Measurements from ENCODE around the gene WDR43. TPM values are rescaled to one million over a fixed set of nuclear protein-coding genes. Genes with fewer than 3 reads are reported as not detected.
"Not testable (repeated sequence)": the region's sequence is repeated elsewhere in the genome, so short reads cannot be mapped to it uniquely, and the experiment has no call there.

Gene WDR43
- total RNA-seq, 8 experiments from 2014 or later = 21.9 to 87.5 (median 40.8) TPM

DNA sequence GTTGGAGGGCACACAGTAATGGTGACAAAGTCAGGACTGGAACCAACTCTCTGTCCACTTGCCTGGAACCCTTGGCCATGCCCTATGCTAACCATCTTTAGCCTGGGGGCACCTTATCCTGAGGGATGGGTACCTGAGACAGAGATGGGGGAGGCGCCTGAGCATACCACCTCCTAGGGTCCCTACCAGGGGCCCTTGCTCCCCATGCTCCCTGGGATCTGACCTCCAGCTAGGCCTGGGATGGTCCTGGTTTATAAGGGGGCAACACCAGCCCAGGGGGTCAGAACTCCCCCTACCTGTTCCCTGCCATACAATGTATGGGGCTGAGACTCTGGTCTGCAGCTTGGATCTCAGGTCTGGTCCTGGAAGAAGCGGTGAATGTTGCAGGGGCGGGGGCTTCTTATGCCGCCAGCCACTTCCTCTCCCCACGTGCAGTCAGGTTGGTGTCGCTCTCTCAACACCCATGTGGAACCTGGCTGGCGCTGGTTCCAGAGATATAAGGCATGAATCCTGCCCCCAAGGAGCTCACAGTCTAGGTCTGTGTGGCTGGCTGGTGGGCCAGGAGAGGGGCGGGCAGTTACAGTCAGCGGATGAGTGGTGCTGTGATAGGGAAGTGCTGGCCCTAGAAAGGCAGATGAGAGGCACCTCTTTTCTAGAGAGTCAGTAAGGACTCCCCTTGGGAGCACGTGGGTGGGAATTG lies 82.9 kb downstream of the WDR43 start:
- Histone ChIP-seq H3K27ac (no peak overlapping the region), H3K4me1 (replicated peaks in 1 of 2) (peaks cover 0 to 11% of the 10 kb centered on the region in 2 donors), H3K4me3 (no peak overlapping the region)
- WGBS, 10 experiments = 60 to 93% (median 83%) methylated on average over 1 to 5 of the region's 10 CpGs; no CpG with 5 or more reads in 3 of the 10 experiments
- ATAC-seq (replicated peaks in 6 of 8) = no peak
- in situ Hi-C loops (cut with MboI; ENCODE audit: low pct_unique_long_range_greater_than_20kb in 2 of 9, low sequenced_read_pairs in 9 of 9, unreplicated experiment in 9 of 9) = no loop called here

- in situ Hi-C loops (cut with MboI; ENCODE audit: low pct_unique_long_range_greater_than_20kb in 2 of 9, low sequenced_read_pairs in 9 of 9, unreplicated experiment in 9 of 9); ATAC-seq (replicated peaks in 6 of 8); H3K4me3 ChIP-seq; H3K27ac ChIP-seq: not testable (repeated sequence)
- 80 to 100% (median 94%) methylated on average over 1 to 8 of the region's 8 CpGs; no CpG with 5 or more reads in 3 of the 10 experiments for WGBS, 10 experiments
- H3K4me1 ChIP-seq (replicated peaks in 1 of 2) = peaks cover 0 to 11% of the 10 kb centered on the region in 2 donors
These were observed 83.5 kb downstream of the WDR43 start for GRCh38 chr2:28978001-28978400.

DNA sequence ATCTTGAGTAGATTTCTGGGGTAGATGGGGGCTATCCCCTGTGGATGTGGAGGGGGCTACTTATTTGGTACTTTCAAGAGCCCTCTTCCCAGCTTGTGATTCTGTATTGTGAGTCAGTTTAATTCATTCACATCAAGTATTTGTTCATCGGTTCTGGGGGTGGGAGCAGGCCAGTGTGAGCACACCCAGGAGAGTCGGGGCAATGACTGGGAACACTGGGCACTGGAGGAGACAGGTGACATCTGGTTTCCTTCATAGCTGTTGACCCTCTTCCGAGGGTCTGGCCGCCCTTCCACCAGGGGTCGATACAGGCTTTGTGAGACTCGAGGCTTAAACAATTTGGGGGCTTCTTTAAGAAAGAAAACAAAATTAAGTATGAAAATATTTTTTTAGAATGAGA lies 84.1 kb downstream of the WDR43 start:
- no peak for ATAC-seq (replicated peaks in 6 of 8)
- H3K27ac ChIP-seq = no peak overlapping the region
- in situ Hi-C loops (cut with MboI; ENCODE audit: low pct_unique_long_range_greater_than_20kb in 2 of 9, low sequenced_read_pairs in 9 of 9, unreplicated experiment in 9 of 9) = no loop called here
- peaks cover 0 to 11% of the 10 kb centered on the region in 2 donors for H3K4me1 ChIP-seq (replicated peaks in 1 of 2)
- H3K4me3 ChIP-seq = no peak overlapping the region
- WGBS, 10 experiments = 20 to 100% (median 76%) methylated on average over 1 to 5 of the region's 6 CpGs; no CpG with 5 or more reads in 2 of the 10 experiments

GRCh38 chr2:28979041-28979440 lies 84.6 kb downstream of the WDR43 start:
- no peak for ATAC-seq (replicated peaks in 6 of 8)
- Histone ChIP-seq H3K4me3 (no peak overlapping the region), H3K27ac (no peak overlapping the region), H3K4me1 (replicated peaks in 1 of 2) (peaks cover 0 to 11% of the 10 kb centered on the region in 2 donors)
- in situ Hi-C loops (cut with MboI; ENCODE audit: low pct_unique_long_range_greater_than_20kb in 2 of 9, low sequenced_read_pairs in 9 of 9, unreplicated experiment in 9 of 9) = no loop called here
- 20 to 100% (median 50%) methylated on average over 1 to 2 of the region's 7 CpGs; no CpG with 5 or more reads in 6 of the 10 experiments for WGBS, 10 experiments

GRCh38 chr2:28979576-28980366 lies 85.3 kb downstream of the WDR43 start:
- in situ Hi-C loops (cut with MboI; ENCODE audit: low pct_unique_long_range_greater_than_20kb in 2 of 9, low sequenced_read_pairs in 9 of 9, unreplicated experiment in 9 of 9) = no loop called here
- ATAC-seq (replicated peaks in 6 of 8) = no peak
- Histone ChIP-seq H3K4me3 (no peak overlapping the region), H3K27ac (no peak overlapping the region), H3K4me1 (replicated peaks in 1 of 2) (peaks cover 0 to 11% of the 10 kb centered on the region in 2 donors)
- 54 to 100% (median 88%) methylated on average over 1 to 5 of the region's 13 CpGs; no CpG with 5 or more reads in 2 of the 10 experiments for WGBS, 10 experiments

DNA sequence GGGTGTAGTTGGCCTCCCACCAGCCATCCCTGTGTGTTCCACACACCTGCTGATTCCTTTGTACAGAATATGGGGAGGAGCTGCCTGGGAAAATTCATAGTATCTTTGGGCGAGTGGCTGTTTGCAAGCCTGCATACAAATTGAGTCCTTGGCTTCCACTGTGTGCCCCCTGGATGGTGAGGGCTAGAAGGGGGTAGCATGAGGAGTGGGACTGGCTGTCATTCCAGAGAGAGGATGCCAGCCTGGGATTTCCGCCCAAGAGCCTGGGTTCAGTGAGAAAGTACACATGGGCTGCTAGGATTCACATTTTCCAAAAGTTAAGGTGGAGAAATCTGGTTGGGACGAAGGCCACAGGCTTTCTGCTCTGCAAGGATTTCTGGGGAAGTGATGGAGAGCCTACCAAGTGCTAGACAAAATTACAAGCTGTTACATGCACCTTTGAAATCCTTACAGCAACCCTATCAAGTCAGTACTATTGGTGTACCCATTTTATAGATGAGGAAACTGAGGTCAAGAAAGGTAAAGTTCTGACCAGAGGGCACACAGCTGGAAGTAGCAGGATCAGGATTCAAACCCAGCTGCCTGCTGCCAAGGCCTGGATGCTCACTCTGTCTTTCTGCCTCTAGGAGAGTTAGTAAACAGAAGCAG lies 86.0 kb downstream of the WDR43 start:
- in situ Hi-C loops (cut with MboI; ENCODE audit: low pct_unique_long_range_greater_than_20kb in 2 of 9, low sequenced_read_pairs in 9 of 9, unreplicated experiment in 9 of 9) = no loop called here
- WGBS, 10 experiments = 60 to 100% (median 94%) methylated on average over 1 to 2 of the region's 3 CpGs; no CpG with 5 or more reads in 4 of the 10 experiments
- Histone ChIP-seq H3K4me1 (replicated peaks in 1 of 2) (peaks cover 0 to 11% of the 10 kb centered on the region in 2 donors), H3K27ac (no peak overlapping the region), H3K4me3 (no peak overlapping the region)
- ATAC-seq (replicated peaks in 6 of 8) = no peak

DNA sequence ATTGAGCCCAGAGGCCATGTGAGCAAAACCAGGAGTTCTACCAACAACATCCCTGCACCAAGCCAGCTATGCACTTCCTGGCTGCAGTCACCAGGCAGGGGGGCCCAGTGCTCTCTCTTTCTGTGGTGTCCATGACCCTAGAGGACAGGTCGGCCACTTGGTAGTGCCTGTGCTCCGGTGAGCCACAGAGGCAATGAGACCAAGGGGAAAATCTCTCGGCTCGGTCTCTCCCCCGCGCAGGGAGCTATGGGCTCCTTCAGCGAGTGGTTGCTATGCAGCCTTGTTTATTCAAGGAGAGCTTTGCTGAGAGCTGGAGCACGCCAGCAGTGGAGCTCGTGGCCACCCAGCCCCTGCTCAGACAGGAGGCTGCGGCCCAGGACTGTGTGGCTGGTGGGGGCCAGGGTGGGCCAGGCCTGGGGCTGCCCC lies 86.6 kb downstream of the WDR43 start, which contains the start of gene TOGARAM2:
Gene TOGARAM2, plus strand, starts transcription at position 283 of the 426 bp plus-strand sequence. CDS start 13,537 bp downstream, outside the sequence.
- H3K27ac ChIP-seq = no peak within 1 kb of the TSS
- WGBS, 10 experiments = 42 to 100% (median 50%) methylated on average over 1 to 6 of the region's 10 CpGs; no CpG with 5 or more reads in 7 of the 10 experiments
- no peak within 1 kb of the TSS for H3K4me3 ChIP-seq
- peaks cover 0 to 11% of the 10 kb centered on the region in 2 donors for H3K4me1 ChIP-seq (replicated peaks in 1 of 2)
- in situ Hi-C loops (cut with MboI; ENCODE audit: low pct_unique_long_range_greater_than_20kb in 2 of 9, low sequenced_read_pairs in 9 of 9, unreplicated experiment in 9 of 9) = no loop called here
- ATAC-seq (replicated peaks in 6 of 8) = peak in 5 of 8 experiments; percentile 72 to 96 (median 91)

DNA sequence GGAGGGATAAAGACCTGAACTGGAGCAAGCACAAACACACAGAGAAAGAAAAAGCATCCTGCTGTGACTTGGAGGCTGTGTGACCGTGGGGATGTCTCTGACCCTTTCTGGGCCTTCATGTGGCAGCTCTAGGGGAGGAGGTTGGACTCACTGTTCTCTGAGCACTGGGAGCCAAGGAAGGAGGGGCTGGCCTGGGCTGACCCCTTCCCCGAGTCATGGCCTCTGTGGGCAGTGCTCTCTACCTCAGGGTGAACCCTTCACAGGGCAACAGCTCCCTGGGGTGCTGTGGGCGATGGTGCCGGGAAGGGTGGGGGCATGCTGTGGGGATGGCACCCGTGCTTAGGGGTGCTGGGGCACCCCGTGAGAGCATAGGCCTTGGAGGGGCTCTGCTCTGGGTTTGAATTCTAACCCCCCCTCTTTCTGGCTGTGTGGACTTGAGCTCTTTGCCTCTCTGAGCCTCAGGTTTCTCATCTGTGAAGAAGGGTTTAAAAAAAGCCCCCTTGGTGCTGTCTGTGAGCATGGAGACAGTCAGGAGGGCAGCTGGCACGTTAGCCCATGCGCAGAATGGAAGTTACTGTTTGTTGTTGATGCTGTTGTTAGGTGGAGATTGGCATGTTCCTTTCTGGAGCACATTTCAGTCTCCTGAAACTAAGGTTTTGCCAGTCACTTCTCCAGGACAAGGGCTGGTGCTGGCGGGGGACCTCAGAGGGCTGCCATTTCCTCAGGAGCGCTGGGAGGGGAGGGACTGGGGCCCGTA lies 87.3 kb downstream of the WDR43 start:
- H3K4me3 ChIP-seq = no peak overlapping the region
- in situ Hi-C loops (cut with MboI; ENCODE audit: low pct_unique_long_range_greater_than_20kb in 2 of 9, low sequenced_read_pairs in 9 of 9, unreplicated experiment in 9 of 9) = no loop called here
- H3K27ac ChIP-seq = no peak overlapping the region
- peak in 3 of 8 experiments; percentile 47 to 70 (median 61) for ATAC-seq (replicated peaks in 6 of 8)
- 88 to 100% methylated on average over 1 to 3 of the region's 11 CpGs; no CpG with 5 or more reads in 8 of the 10 experiments for WGBS, 10 experiments
- H3K4me1 ChIP-seq (replicated peaks in 1 of 2) = peaks cover 0 to 11% of the 10 kb centered on the region in 2 donors

DNA sequence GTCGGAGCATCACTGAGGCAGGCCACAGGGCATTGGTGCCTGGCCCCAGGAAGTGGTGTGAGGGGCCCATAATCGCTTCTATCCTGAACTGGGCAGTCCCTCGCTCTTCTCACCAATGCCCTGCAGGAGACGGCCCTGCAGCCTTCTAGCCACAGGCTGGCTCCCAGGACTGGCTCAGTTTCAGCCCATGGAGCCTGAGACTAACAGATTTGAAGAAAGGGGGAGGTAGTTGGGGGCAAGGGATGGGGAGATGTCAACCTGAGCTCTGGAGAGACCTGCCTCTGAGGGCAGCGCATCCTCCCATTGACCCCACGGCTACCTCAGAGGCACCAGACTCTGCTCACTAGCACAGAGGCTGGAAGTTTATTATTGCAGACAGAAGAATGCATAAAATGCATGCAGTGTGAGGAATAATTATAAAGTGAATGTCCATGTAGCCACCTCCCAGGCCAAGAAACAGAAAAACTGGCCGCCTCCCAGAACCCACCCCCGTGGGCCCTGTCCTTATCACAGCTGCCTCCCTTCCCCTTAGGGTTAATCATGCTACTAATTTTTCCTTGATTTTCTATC lies 88.0 kb downstream of the WDR43 start:
- in situ Hi-C loops (cut with MboI; ENCODE audit: low pct_unique_long_range_greater_than_20kb in 2 of 9, low sequenced_read_pairs in 9 of 9, unreplicated experiment in 9 of 9) = no loop called here
- ATAC-seq (replicated peaks in 6 of 8) = peak in 3 of 8 experiments; percentile 88 to 91 (median 89)
- peaks cover 0 to 11% of the 10 kb centered on the region in 2 donors for H3K4me1 ChIP-seq (replicated peaks in 1 of 2)
- H3K27ac ChIP-seq = no peak overlapping the region
- H3K4me3 ChIP-seq = no peak overlapping the region
- 23 to 100% (median 69%) methylated on average over 1 to 3 of the region's 8 CpGs; no CpG with 5 or more reads in 5 of the 10 experiments for WGBS, 10 experiments

- WGBS, 10 experiments = 15 to 88% (median 52%) methylated on average over 1 to 3 of the region's 4 CpGs; no CpG with 5 or more reads in 1 of the 10 experiments
- ATAC-seq (replicated peaks in 6 of 8) = no peak
- Histone ChIP-seq H3K4me1 (replicated peaks in 1 of 2) (peaks cover 0 to 5% of the 10 kb centered on the region in 2 donors), H3K4me3 (no peak overlapping the region), H3K27ac (no peak overlapping the region)
- in situ Hi-C loops (cut with MboI; ENCODE audit: low pct_unique_long_range_greater_than_20kb in 2 of 9, low sequenced_read_pairs in 9 of 9, unreplicated experiment in 9 of 9) = no loop called here
These were observed 92.0 kb downstream of the WDR43 start for GRCh38 chr2:28986429-28986828.

GRCh38 chr2:28989973-28990372 lies 95.5 kb downstream of the WDR43 start:
- 40 to 100% (median 80%) methylated on average over 1 of the region's 5 CpGs; no CpG with 5 or more reads in 2 of the 10 experiments for WGBS, 10 experiments
- in situ Hi-C loops (cut with MboI; ENCODE audit: low pct_unique_long_range_greater_than_20kb in 2 of 9, low sequenced_read_pairs in 9 of 9, unreplicated experiment in 9 of 9) = no loop called here
- no peak for ATAC-seq (replicated peaks in 6 of 8)

DNA sequence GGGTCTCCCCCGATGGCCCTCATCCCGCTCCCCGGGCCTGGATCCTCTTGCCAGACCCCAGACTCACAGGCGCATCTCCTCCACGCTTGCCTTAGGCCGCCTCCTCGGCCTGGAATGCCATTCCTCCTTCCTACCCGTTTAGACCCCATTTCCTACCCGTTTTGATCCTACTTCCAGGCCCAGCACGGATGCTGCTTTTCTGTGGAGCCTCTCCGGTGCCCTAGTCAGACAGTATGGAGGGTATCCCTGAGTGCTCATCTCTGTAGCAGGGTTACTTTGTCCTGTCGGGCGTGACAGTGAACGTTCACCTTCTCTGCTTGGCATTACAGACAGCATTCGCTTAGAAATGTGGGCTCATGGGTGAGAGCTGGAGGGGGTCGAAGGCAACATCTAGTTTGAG lies 96.0 kb downstream of the WDR43 start:
- in situ Hi-C loops (cut with MboI; ENCODE audit: low pct_unique_long_range_greater_than_20kb in 2 of 9, low sequenced_read_pairs in 9 of 9, unreplicated experiment in 9 of 9) = no loop called here
- Histone ChIP-seq H3K4me1 (replicated peaks in 1 of 2) (peaks cover 0 to 19% of the 10 kb centered on the region in 2 donors), H3K4me3 (no peak overlapping the region), H3K27ac (no peak overlapping the region)
- WGBS, 10 experiments = 20 to 85% (median 74%) methylated on average over 1 to 12 of the region's 16 CpGs; no CpG with 5 or more reads in 2 of the 10 experiments
- ATAC-seq (replicated peaks in 6 of 8) = no peak

More at GRCh38 chr2:28989973-28990372, 95.5 kb downstream of the WDR43 start:
- no peak overlapping the region for H3K27ac ChIP-seq
- H3K4me1 ChIP-seq (replicated peaks in 1 of 2) = peaks cover 0 to 19% of the 10 kb centered on the region in 2 donors
- H3K4me3 ChIP-seq = no peak overlapping the region
